SH-SY5Y (cell line): ENCODE measurements around the gene PGPEP1.

ENCODE experiments used
- GATA2 ChIP-seq: IDR thresholded peaks from 2 replicates; pipeline ENCODE4 v1.6.1; 2011; ENCODE audit warnings: mild to moderate bottlenecking, low read depth, low read length
- GATA3 ChIP-seq: IDR thresholded peaks from 2 replicates; pipeline ENCODE4 v1.6.1; 2011; ENCODE audit warnings: low read depth, mild to moderate bottlenecking, low read length, moderate library complexity

DNA sequence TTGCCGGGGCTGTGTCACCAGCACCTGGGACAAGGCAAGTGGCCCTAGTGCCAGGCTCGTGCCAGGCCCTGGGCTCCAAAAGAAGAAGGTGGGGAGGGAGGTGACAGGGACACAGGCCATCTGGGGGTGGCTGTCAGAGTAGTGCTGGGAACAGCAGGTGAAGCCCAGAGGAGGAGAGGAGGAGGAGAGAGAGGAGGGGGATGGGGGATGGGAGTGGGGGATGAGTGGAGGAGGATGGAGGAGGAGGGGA lies 36.3 kb upstream of the PGPEP1 start:
- TF ChIP-seq GATA2 (no peak), GATA3 (no peak)
